Fibroblast of lung (primary cell): ENCODE results near the gene HS1BP3. TPM values are rescaled to one million over a fixed set of nuclear protein-coding genes. Genes with fewer than 3 reads are reported as not detected.

Experiments used
- DNase-seq, 2 donors: peaks; one replicate each; pipeline versions ENCODE4 v3.0.0 to v3.0.0-alpha.2; 2010; ENCODE audit warnings: low read depth in 2 of 2
- H2AFZ ChIP-seq: 2 replicates; pipeline ENCODE4 v1.5.1; 2012; ENCODE audit warnings: low read length, control low read depth, inconsistent platforms
- H3K27ac ChIP-seq: 2 replicates; pipeline ENCODE4 v1.5.1; 2011; ENCODE audit warnings: low read length, control low read depth; ENCODE audit not compliant: insufficient read depth
- H3K27me3 ChIP-seq: 2 replicates; pipeline ENCODE4 v1.5.1; 2011; ENCODE audit warnings: mild to moderate bottlenecking, low read length; ENCODE audit not compliant: control insufficient read depth, insufficient read depth
- H3K36me3 ChIP-seq: 2 replicates; pipeline ENCODE4 v1.5.1; 2011; ENCODE audit warnings: low read length; ENCODE audit not compliant: control insufficient read depth, insufficient read depth
- H3K4me1 ChIP-seq: 2 replicates; pipeline ENCODE4 v1.5.1; 2011; ENCODE audit warnings: low read length; ENCODE audit not compliant: control insufficient read depth, insufficient read depth; ENCODE audit errors: extremely low read depth
- H3K4me2 ChIP-seq: 2 replicates; pipeline ENCODE4 v1.5.1; 2011; ENCODE audit warnings: low read length, control low read depth; ENCODE audit not compliant: insufficient read depth; ENCODE audit errors: extremely low read depth
- H3K4me3 ChIP-seq, 4 experiments: fragments of 200-600 bp in 1 of 4; sonication (generic) in 1 of 4; replicated peaks in 1 of 4; 2 replicates each; pipeline ENCODE4 v1.5.1; 2011 to 2016; ENCODE audit warnings: low read length in 4 of 4, low read depth in 3 of 4, mild to moderate bottlenecking in 3 of 4, control low read depth in 2 of 4, inconsistent platforms in 1 of 4, mixed read lengths in 1 of 4; ENCODE audit not compliant: insufficient read depth in 1 of 4; ENCODE audit errors: control extremely low read depth in 1 of 4
- H3K79me2 ChIP-seq: 2 replicates; pipeline ENCODE4 v1.5.1; 2012; ENCODE audit warnings: mild to moderate bottlenecking, low read length, inconsistent platforms; ENCODE audit not compliant: control insufficient read depth, insufficient read depth
- H3K9ac ChIP-seq: 2 replicates; pipeline ENCODE4 v1.5.1; 2011; ENCODE audit warnings: mild to moderate bottlenecking, low read length, control low read depth; ENCODE audit not compliant: insufficient read depth
- H3K9me3 ChIP-seq: 2 replicates; pipeline ENCODE4 v1.5.1; 2012; ENCODE audit warnings: low read depth, low read length; ENCODE audit not compliant: control insufficient read depth, insufficient read depth
- H4K20me1 ChIP-seq: 2 replicates; pipeline ENCODE4 v1.5.1; 2011; ENCODE audit warnings: low read length; ENCODE audit not compliant: control insufficient read depth, insufficient read depth; ENCODE audit errors: extremely low read depth
- CTCF ChIP-seq, 2 donors: IDR thresholded peaks in 1 of 2; conservative IDR thresholded peaks in 1 of 2; 1 replicate in 1 of 2; 2 replicates in 1 of 2; pipeline ENCODE4 v1.5.1; 2011 to 2012; ENCODE audit warnings: low read length in 2 of 2, control low read depth in 1 of 2, inconsistent platforms in 1 of 2, low read depth in 1 of 2, mild to moderate bottlenecking in 1 of 2
- EZH2 ChIP-seq: IDR thresholded peaks from 2 replicates; pipeline ENCODE4 v1.5.1; 2012; ENCODE audit warnings: low read length, control low read depth, mild to moderate bottlenecking; ENCODE audit errors: missing control alignments
- polyA plus RNA-seq, 2 donors: library from polyadenylated mRNA; depleted of rRNA in 1 of 2; stranded (reverse) in 1 of 2; unstranded in 1 of 2; fragments of >200 nt; gene quantifications; 2 replicates each; pipeline ENCODE4 v1.2.1, GENCODE V29; 2011 to 2012; ENCODE audit warnings: missing spikeins in 1 of 2
- total RNA-seq: library from RNA; depleted of rRNA; stranded (reverse); fragments of >200 nt; gene quantifications from 2 replicates; pipeline ENCODE4 v1.2.1, GENCODE V29; 2014

HS1BP3 gene
- total and polyA plus RNA-seq, 2 donors (not counting 1 experiment from before 2014, with no cell fraction given): 17.8 to 38.1 TPM

GRCh38 chr2:20653695-20654534 lies 3.0 kb upstream of the HS1BP3 start:
- H3K27ac ChIP-seq: no peak overlapping the region
- no peak overlapping the region for H2AFZ ChIP-seq
- H3K4me3 ChIP-seq: no peak overlapping the region
- no peak overlapping the region for H3K4me2 ChIP-seq
- H3K9me3 ChIP-seq: no peaks in the 10 kb centered on the region
- H4K20me1 ChIP-seq: no peaks in the 10 kb centered on the region
- no peak for DNase-seq
- peaks cover 9% of the 10 kb centered on the region for H3K4me1 ChIP-seq
- no peak overlapping the region for H3K9ac ChIP-seq
- peaks cover 14% of the 10 kb centered on the region for H3K79me2 ChIP-seq
- TF ChIP-seq CTCF (conservative IDR thresholded peaks at IDR 0.05 in 1 of 2, IDR thresholded peaks at IDR 0.05 in 1 of 2; ENCODE audit: low read depth in 1 of 2, low read length in 2 of 2): no peak
- TF ChIP-seq EZH2: no peak
- no peaks in the 10 kb centered on the region for H3K36me3 ChIP-seq
- peaks cover 18% of the 10 kb centered on the region for H3K27me3 ChIP-seq

GRCh38 chr2:20652673-20653575 lies 2.0 kb upstream of the HS1BP3 start:
- H3K27ac ChIP-seq: no peak overlapping the region
- H4K20me1 ChIP-seq: no peaks in the 10 kb centered on the region
- no peaks in the 10 kb centered on the region for H3K9me3 ChIP-seq
- H3K9ac ChIP-seq: no peak overlapping the region
- DNase-seq: no peak
- H3K4me3 ChIP-seq: no peak overlapping the region
- peaks cover 19% of the 10 kb centered on the region for H3K79me2 ChIP-seq
- peaks cover 9% of the 10 kb centered on the region for H3K4me1 ChIP-seq
- H3K4me2 ChIP-seq: no peak overlapping the region
- peaks cover 17% of the 10 kb centered on the region for H3K27me3 ChIP-seq
- TF ChIP-seq EZH2 (no peak), CTCF (conservative IDR thresholded peaks at IDR 0.05 in 1 of 2, IDR thresholded peaks at IDR 0.05 in 1 of 2; ENCODE audit: low read depth in 1 of 2, low read length in 2 of 2) (no peak)
- H3K36me3 ChIP-seq: no peaks in the 10 kb centered on the region
- H2AFZ ChIP-seq: no peak overlapping the region

- no peaks in the 10 kb centered on the region for H3K36me3 ChIP-seq
- H3K9ac ChIP-seq: no peak overlapping the region
- no peak overlapping the region for H3K27ac ChIP-seq
- H2AFZ ChIP-seq: no peak overlapping the region
- H3K79me2 ChIP-seq: peaks cover 23% of the 10 kb centered on the region
- H3K4me1 ChIP-seq: peaks cover 9% of the 10 kb centered on the region
- no peak overlapping the region for H3K4me2 ChIP-seq
- no peaks in the 10 kb centered on the region for H4K20me1 ChIP-seq
- DNase-seq: no peak
- H3K27me3 ChIP-seq: peaks cover 14% of the 10 kb centered on the region
- no peak overlapping the region for H3K4me3 ChIP-seq
- no peaks in the 10 kb centered on the region for H3K9me3 ChIP-seq
- TF ChIP-seq EZH2: no peak
- TF ChIP-seq CTCF (conservative IDR thresholded peaks at IDR 0.05 in 1 of 2, IDR thresholded peaks at IDR 0.05 in 1 of 2; ENCODE audit: low read depth in 1 of 2, low read length in 2 of 2): no peak
Observed at GRCh38 chr2:20652141-20652540, 1.2 kb upstream of the HS1BP3 start.
